ENCODE data around the gene BAX. TPM values are rescaled to one million over a fixed set of nuclear protein-coding genes. Genes with fewer than 3 reads are reported as not detected.
A peak's percentile ranks its signal among the peaks of the same experiment; 100 is the strongest.
"Not testable (repeated sequence)": the region's sequence is repeated elsewhere in the genome, so short reads cannot be mapped to it uniquely, and the experiment has no call there.

BAX gene
- total and polyA plus RNA-seq, 8 donors = 12.1 to 121 (median 49.0) TPM

- TF ChIP-seq POLR2AphosphoS5 (IDR thresholded peaks at IDR 0.05) = no peak
- TF ChIP-seq EP300 (IDR thresholded peaks at IDR 0.05) = no peak
- no peak for TF ChIP-seq CTCF (IDR thresholded peaks at IDR 0.05)
- TF ChIP-seq POLR2A (IDR thresholded peaks at IDR 0.05) = no peak
- H3K36me3 ChIP-seq = peaks cover 29 to 62% (median 58%) of the 10 kb centered on the region in 4 donors
- 87 to 92% (median 89%) methylated on average over 16 to 18 of the region's 18 CpGs for WGBS, 5 donors
- peaks cover under 1 to 26% (median 8%) of the 10 kb centered on the region in 4 donors for H3K4me1 ChIP-seq
- no peaks in the 10 kb centered on the region for H3K27me3 ChIP-seq
- H3K9me3 ChIP-seq = no peaks in the 10 kb centered on the region
- DNase-seq = no peak
- intact Hi-C loops (cut with DNase I; ENCODE audit: low total_unique reads) = no loop called here
- no peak overlapping the region for H3K27ac ChIP-seq
- no peak overlapping the region for H3K4me3 ChIP-seq
Measured at GRCh38 chr19:48922548-48923490, 31.9 kb upstream of the BAX start.

GRCh38 chr19:48925240-48925843 lies 29.3 kb upstream of the BAX start:
- DNase-seq = no peak
- Histone ChIP-seq H3K27me3 (no peaks in the 10 kb centered on the region), H3K36me3 (peaks cover 17 to 37% (median 34%) of the 10 kb centered on the region in 4 donors), H3K9me3 (no peaks in the 10 kb centered on the region), H3K27ac (peak overlapping the region in 3 of 5 donors; percentile 60 to 69 (median 67)), H3K4me3 (no peak overlapping the region), H3K4me1 (peaks cover 3 to 36% (median 11%) of the 10 kb centered on the region in 4 donors)
- no peak for TF ChIP-seq POLR2A (IDR thresholded peaks at IDR 0.05)
- TF ChIP-seq POLR2AphosphoS5 (IDR thresholded peaks at IDR 0.05) = no peak
- TF ChIP-seq EP300 (IDR thresholded peaks at IDR 0.05) = no peak
- TF ChIP-seq CTCF (IDR thresholded peaks at IDR 0.05) = no peak
- 56 to 74% (median 68%) methylated on average over 9 to 11 of the region's 11 CpGs for WGBS, 5 donors
- intact Hi-C loops (cut with DNase I; ENCODE audit: low total_unique reads) = no loop called here

GRCh38 chr19:48925890-48926289 lies 28.8 kb upstream of the BAX start:
- H3K27me3 ChIP-seq; DNase-seq; intact Hi-C loops (cut with DNase I; ENCODE audit: low total_unique reads); H3K4me3 ChIP-seq; H3K9me3 ChIP-seq: not testable (repeated sequence)
- H3K4me1 ChIP-seq = peaks cover 3 to 36% (median 11%) of the 10 kb centered on the region in 4 donors
- 79 to 87% (median 85%) methylated on average over 8 of the region's 8 CpGs for WGBS, 5 donors
- H3K27ac ChIP-seq = peak overlapping the region in 4 of 5 donors; percentile 52 to 69 (median 64)
- H3K36me3 ChIP-seq = peaks cover 14 to 31% (median 29%) of the 10 kb centered on the region in 4 donors

GRCh38 chr19:48926909-48927308 lies 27.8 kb upstream of the BAX start:
- peak; percentile 51 to 89 (median 76) for TF ChIP-seq POLR2AphosphoS5 (IDR thresholded peaks at IDR 0.05)
- TF ChIP-seq CTCF (IDR thresholded peaks at IDR 0.05) = no peak
- Histone ChIP-seq H3K27me3 (no peaks in the 10 kb centered on the region), H3K4me1 (peaks cover 3 to 36% (median 11%) of the 10 kb centered on the region in 4 donors), H3K4me3 (no peak overlapping the region), H3K36me3 (peaks cover 7 to 21% (median 18%) of the 10 kb centered on the region in 4 donors), H3K9me3 (no peaks in the 10 kb centered on the region), H3K27ac (peak overlapping the region; percentile 26 to 69 (median 60))
- intact Hi-C loops (cut with DNase I; ENCODE audit: low total_unique reads) = no loop called here
- DNase-seq = peak; percentile 64 to 80
- 6 to 19% (median 11%) methylated on average over 10 of the region's 10 CpGs for WGBS, 5 donors

GRCh38 chr19:48927692-48928091 lies 27.0 kb upstream of the BAX start:
- H3K4me3 ChIP-seq; H3K9me3 ChIP-seq; H3K27me3 ChIP-seq; intact Hi-C loops (cut with DNase I; ENCODE audit: low total_unique reads); DNase-seq: not testable (repeated sequence)
- Histone ChIP-seq H3K36me3 (peaks cover 2 to 13% (median 11%) of the 10 kb centered on the region in 4 donors), H3K27ac (peak overlapping the region in 4 of 5 donors; percentile 52 to 69 (median 64)), H3K4me1 (peaks cover 3 to 36% (median 12%) of the 10 kb centered on the region in 4 donors)
- 60 to 73% (median 65%) methylated on average over 17 of the region's 17 CpGs for WGBS, 5 donors
